Measurements from ENCODE around the gene KRT16.
"Not testable (repeated sequence)": the region's sequence is repeated elsewhere in the genome, so short reads cannot be mapped to it uniquely, and the experiment has no call there.

The KRT16 gene

GRCh38 chr17:41627316-41628072, 14.9 kb upstream of the KRT16 start:
- TF ChIP-seq CTCF (IDR thresholded peaks at IDR 0.05; ENCODE audit: low read depth, low read length), result no peak
- DNase-seq (ENCODE audit: extremely low read depth, low read depth), result no peak

GRCh38 chr17:41626914-41627295, 14.3 kb upstream of the KRT16 start:
- DNase-seq (ENCODE audit: extremely low read depth, low read depth), result not testable (repeated sequence)

- DNase-seq (ENCODE audit: extremely low read depth, low read depth), result not testable (repeated sequence)
Observed at GRCh38 chr17:41626028-41626913, 13.7 kb upstream of the KRT16 start.

- TF ChIP-seq CTCF (IDR thresholded peaks at IDR 0.05; ENCODE audit: low read depth, low read length), result no peak
- no peak for DNase-seq (ENCODE audit: extremely low read depth, low read depth)
Observed at GRCh38 chr17:41625602-41626001, 13.0 kb upstream of the KRT16 start.

- DNase-seq (ENCODE audit: extremely low read depth, low read depth), result no peak
- no peak for TF ChIP-seq CTCF (IDR thresholded peaks at IDR 0.05; ENCODE audit: low read depth, low read length)
Observed at GRCh38 chr17:41624208-41625101, 11.9 kb upstream of the KRT16 start, which contains the start of gene KRT17. KRT17 (minus strand) TSS chr17:41624575; CDS start chr17:41624509, 66 bp downstream.

GRCh38 chr17:41623184-41623861, 10.8 kb upstream of the KRT16 start:
- not testable (repeated sequence) for DNase-seq (ENCODE audit: extremely low read depth, low read depth)

GRCh38 chr17:41622340-41623183, 10.0 kb upstream of the KRT16 start:
- DNase-seq (ENCODE audit: extremely low read depth, low read depth), result not testable (repeated sequence)

- no peak for DNase-seq (ENCODE audit: extremely low read depth, low read depth)
Observed at GRCh38 chr17:41621916-41622315, 9.3 kb upstream of the KRT16 start.

GRCh38 chr17:41621435-41621817, 8.9 kb upstream of the KRT16 start:
- not testable (repeated sequence) for DNase-seq (ENCODE audit: extremely low read depth, low read depth)

More at GRCh38 chr17:41621916-41622315, 9.3 kb upstream of the KRT16 start:
- TF ChIP-seq CTCF (IDR thresholded peaks at IDR 0.05; ENCODE audit: low read depth, low read length), result no peak

All from AG09319 (cell line).